ENCODE data around the gene RPL4. TPM values are rescaled to one million over a fixed set of nuclear protein-coding genes. Genes with fewer than 3 reads are reported as not detected.

RPL4 gene
- total and polyA plus RNA-seq, 2 experiments from 2014 or later, result 2,989 to 6,082 TPM

DNA sequence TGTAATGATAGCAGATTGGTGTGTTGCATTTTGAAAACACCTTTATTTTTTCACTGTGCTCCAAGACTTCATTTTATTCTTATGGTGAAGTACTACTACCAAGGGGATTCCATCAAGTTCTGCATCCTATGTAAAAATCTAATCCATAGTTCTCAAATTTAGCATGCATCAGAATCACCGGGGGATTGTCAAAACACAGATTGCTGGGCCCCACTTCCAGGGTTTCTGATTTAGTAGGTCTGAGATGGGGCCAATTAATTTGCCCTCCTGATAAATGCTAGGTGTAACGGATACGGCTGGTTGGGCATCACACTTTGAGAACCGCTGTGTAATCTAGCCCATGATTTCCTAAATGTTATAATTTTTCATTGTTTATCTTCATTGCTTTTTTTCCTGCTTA lies 1.2 kb upstream of the RPL4 start (continued):
- TF ChIP-seq REST (IDR thresholded peaks at IDR 0.05; ENCODE audit: unreplicated experiment) (no peak), NANOG (IDR thresholded peaks at IDR 0.05; ENCODE audit: borderline replicate concordance) (no peak), EZH2phosphoT487 (IDR thresholded peaks at IDR 0.05; ENCODE audit: unreplicated experiment) (no peak)

DNA sequence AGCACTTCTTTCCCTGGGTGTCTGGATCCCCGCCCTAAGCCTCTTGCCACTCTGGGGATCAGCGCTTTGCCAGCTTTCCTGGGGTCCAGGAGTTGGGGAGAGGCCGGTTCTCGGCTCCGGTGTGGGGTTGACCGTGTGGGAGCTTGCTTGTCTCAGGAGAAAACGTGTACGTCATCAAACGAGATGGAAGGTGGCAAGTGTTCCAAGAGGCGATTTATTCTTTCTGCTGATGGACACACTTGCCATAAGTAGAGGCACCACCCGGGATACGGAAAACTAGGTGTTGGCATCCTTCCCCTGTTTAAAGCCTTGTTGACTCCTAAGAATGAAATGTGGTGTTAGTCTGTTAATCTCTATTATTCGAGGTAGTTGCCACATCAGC lies 766 bp upstream of the RPL4 start:
- H3K4me1 Mint-ChIP-seq, result peaks cover 19% of the 10 kb centered on the region; the same call in 2 of the 3 replicates
- Histone ChIP-seq H3K4me2 (peak overlapping the region; percentile 100), H2AFZ (peak overlapping the region; percentile 11; the same call in 1 of the 2 replicates), H3K27ac (ENCODE audit: low read depth) (peak overlapping the region; percentile 81), H3K4me1 (ENCODE audit: insufficient read depth) (peaks cover 26% of the 10 kb centered on the region), H3K4me3 (peak overlapping the region; percentile 100), H3K9me2 (ENCODE audit: insufficient read depth) (no peaks in the 10 kb centered on the region), H3K36me3 (ENCODE audit: insufficient read depth) (peaks cover 49% of the 10 kb centered on the region), H3K79me2 (replicated peaks; ENCODE audit: insufficient read depth) (peaks cover 80% of the 10 kb centered on the region), H3F3A (replicated peaks; ENCODE audit: low read depth) (peaks cover 39% of the 10 kb centered on the region), H3K27me3 (ENCODE audit: insufficient read depth) (no peaks in the 10 kb centered on the region), H4K20me1 (replicated peaks; ENCODE audit: insufficient read depth) (peaks cover 18% of the 10 kb centered on the region)
- ATAC-seq (peak; percentile 62), DNase-seq (ENCODE audit: low spot score) (no peak)
- H3K27me3 Mint-ChIP-seq (ENCODE audit: insufficient read depth, low read depth, poor library complexity), result peaks cover 2% of the 10 kb centered on the region
- peaks cover 53% of the 10 kb centered on the region for H3K36me3 Mint-ChIP-seq (ENCODE audit: low read depth)
- H3K4me3 Mint-ChIP-seq, result peak overlapping the region; percentile 98
- no peak for TF ChIP-seq REST (IDR thresholded peaks at IDR 0.05; ENCODE audit: unreplicated experiment)
- TF ChIP-seq ZNF331 (CRISPR knock-in tag; IDR thresholded peaks at IDR 0.05; ENCODE audit: low read depth), result no peak
- no peak for TF ChIP-seq EZH2 (IDR thresholded peaks at IDR 0.05; ENCODE audit: low read depth, unreplicated experiment)
- no peak for TF ChIP-seq CREB1 (CRISPR knock-in tag; IDR thresholded peaks at IDR 0.05; ENCODE audit: low read depth)
- TF ChIP-seq POLR2AphosphoS5 (IDR thresholded peaks at IDR 0.05; ENCODE audit: low read depth), result no peak
- no peak for TF ChIP-seq ZNF462 (CRISPR knock-in tag; IDR thresholded peaks at IDR 0.05)
- TF ChIP-seq EZH2phosphoT487 (IDR thresholded peaks at IDR 0.05; ENCODE audit: unreplicated experiment), result no peak
- TF ChIP-seq JUNB (IDR thresholded peaks at IDR 0.05; ENCODE audit: unreplicated experiment), result no peak
- no peaks in the 10 kb centered on the region for H3K9me3 Mint-ChIP-seq
- peak overlapping the region; percentile 99 for H3K27ac Mint-ChIP-seq
